ENCODE results near the gene PROCA1.

- TF ChIP-seq, protein P1, sequence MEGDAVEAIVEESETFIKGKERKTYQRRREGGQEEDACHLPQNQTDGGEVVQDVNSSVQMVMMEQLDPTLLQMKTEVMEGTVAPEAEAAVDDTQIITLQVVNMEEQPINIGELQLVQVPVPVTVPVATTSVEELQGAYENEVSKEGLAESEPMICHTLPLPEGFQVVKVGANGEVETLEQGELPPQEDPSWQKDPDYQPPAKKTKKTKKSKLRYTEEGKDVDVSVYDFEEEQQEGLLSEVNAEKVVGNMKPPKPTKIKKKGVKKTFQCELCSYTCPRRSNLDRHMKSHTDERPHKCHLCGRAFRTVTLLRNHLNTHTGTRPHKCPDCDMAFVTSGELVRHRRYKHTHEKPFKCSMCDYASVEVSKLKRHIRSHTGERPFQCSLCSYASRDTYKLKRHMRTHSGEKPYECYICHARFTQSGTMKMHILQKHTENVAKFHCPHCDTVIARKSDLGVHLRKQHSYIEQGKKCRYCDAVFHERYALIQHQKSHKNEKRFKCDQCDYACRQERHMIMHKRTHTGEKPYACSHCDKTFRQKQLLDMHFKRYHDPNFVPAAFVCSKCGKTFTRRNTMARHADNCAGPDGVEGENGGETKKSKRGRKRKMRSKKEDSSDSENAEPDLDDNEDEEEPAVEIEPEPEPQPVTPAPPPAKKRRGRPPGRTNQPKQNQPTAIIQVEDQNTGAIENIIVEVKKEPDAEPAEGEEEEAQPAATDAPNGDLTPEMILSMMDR (IDR thresholded peaks at IDR 0.05): no peak
- no peak for TF ChIP-seq POLR2A (IDR thresholded peaks at IDR 0.05)
Observed at GRCh38 chr17:28756049-28756804, 44.5 kb upstream of the PROCA1 start.
